Measurements from ENCODE around the gene BUB1B.
A peak's percentile ranks its signal among the peaks of the same experiment; 100 is the strongest.
"Not testable (repeated sequence)": the region's sequence is repeated elsewhere in the genome, so short reads cannot be mapped to it uniquely, and the experiment has no call there.

BUB1B gene

GRCh38 chr15:40160689-40161688, at the start of gene BUB1B:
TSS of gene BUB1B (plus strand) at chr15:40161069. CDS start at chr15:40161221, 152 bp downstream.
- DNase-seq: peak; percentile 80

GRCh38 chr15:40111888-40112287, 49.0 kb upstream of the BUB1B start:
- DNase-seq: no peak

GRCh38 chr15:40112789-40113188, 48.1 kb upstream of the BUB1B start:
- DNase-seq: no peak

- no peak for DNase-seq
Measured at GRCh38 chr15:40114218-40114617, 46.7 kb upstream of the BUB1B start.

GRCh38 chr15:40115106-40115505, 45.8 kb upstream of the BUB1B start:
- not testable (repeated sequence) for DNase-seq

GRCh38 chr15:40115670-40116093, 45.2 kb upstream of the BUB1B start:
- DNase-seq: no peak

GRCh38 chr15:40118473-40118872, 42.4 kb upstream of the BUB1B start:
- no peak for DNase-seq

GRCh38 chr15:40121911-40122638, 38.8 kb upstream of the BUB1B start:
- DNase-seq: no peak

- not testable (repeated sequence) for DNase-seq
Measured at GRCh38 chr15:40122989-40123388, 37.9 kb upstream of the BUB1B start.

- not testable (repeated sequence) for DNase-seq
Measured at GRCh38 chr15:40123863-40124262, 37.0 kb upstream of the BUB1B start.

- DNase-seq: not testable (repeated sequence)
Measured at GRCh38 chr15:40124333-40124732, 36.5 kb upstream of the BUB1B start.

GRCh38 chr15:40124807-40125285, 36.0 kb upstream of the BUB1B start:
- DNase-seq: not testable (repeated sequence)

- no peak for DNase-seq
Measured at GRCh38 chr15:40125950-40126349, 34.9 kb upstream of the BUB1B start.

GRCh38 chr15:40128766-40129660, 31.9 kb upstream of the BUB1B start:
- DNase-seq: no peak

GRCh38 chr15:40130118-40130517, 30.8 kb upstream of the BUB1B start:
- no peak for DNase-seq

- DNase-seq: no peak
Measured at GRCh38 chr15:40130799-40131502, 29.9 kb upstream of the BUB1B start.

- no peak for DNase-seq
Measured at GRCh38 chr15:40133544-40133943, 27.3 kb upstream of the BUB1B start.

- no peak for DNase-seq
Measured at GRCh38 chr15:40134885-40135284, 26.0 kb upstream of the BUB1B start.

GRCh38 chr15:40135846-40136450, 24.9 kb upstream of the BUB1B start:
- not testable (repeated sequence) for DNase-seq

- DNase-seq: no peak
Measured at GRCh38 chr15:40136470-40137302, 24.2 kb upstream of the BUB1B start.

Measured in NCI-H2107 (cell line).